Measurements from ENCODE around the gene C6orf52.
"Not testable (repeated sequence)": the region's sequence is repeated elsewhere in the genome, so short reads cannot be mapped to it uniquely, and the experiment has no call there.

C6orf52 gene

GRCh38 chr6:10694302-10695085, at the start of gene C6orf52, which contains the start of gene PAK1IP1:
Gene C6orf52 (minus strand): TSS chr6:10694616. CDS start chr6:10687550, 7,066 bp downstream.
Gene PAK1IP1 (plus strand): TSS chr6:10694972. CDS start chr6:10694986, 14 bp downstream.
- peak; percentile 91 to 92 for DNase-seq

GRCh38 chr6:10743515-10743914, 49.1 kb upstream of the C6orf52 start:
- no peak for DNase-seq

GRCh38 chr6:10742251-10742650, 47.8 kb upstream of the C6orf52 start:
- no peak for DNase-seq

- DNase-seq, result not testable (repeated sequence)
These were observed 47.2 kb upstream of the C6orf52 start for GRCh38 chr6:10741643-10742042.

- DNase-seq, result no peak
These were observed 45.6 kb upstream of the C6orf52 start for GRCh38 chr6:10740061-10740460.

GRCh38 chr6:10736731-10737130, 42.3 kb upstream of the C6orf52 start:
- no peak for DNase-seq

GRCh38 chr6:10733863-10734262, 39.4 kb upstream of the C6orf52 start:
- no peak for DNase-seq

GRCh38 chr6:10733151-10733715, 38.8 kb upstream of the C6orf52 start:
- DNase-seq, result no peak

GRCh38 chr6:10730254-10730653, 35.8 kb upstream of the C6orf52 start:
- DNase-seq, result no peak

- DNase-seq, result no peak
These were observed 31.3 kb upstream of the C6orf52 start for GRCh38 chr6:10725716-10726115.

GRCh38 chr6:10725044-10725443, 30.6 kb upstream of the C6orf52 start:
- no peak for DNase-seq

- DNase-seq, result no peak
These were observed 29.1 kb upstream of the C6orf52 start for GRCh38 chr6:10723567-10723881.

- DNase-seq, result peak; percentile 68 to 70
These were observed 28.6 kb upstream of the C6orf52 start, which contains the start of gene TMEM14C for GRCh38 chr6:10722820-10723566. Gene TMEM14C (plus strand): TSS chr6:10723070. CDS start chr6:10724614, 1,544 bp downstream.

GRCh38 chr6:10722570-10722819, 28.1 kb upstream of the C6orf52 start:
- no peak for DNase-seq

GRCh38 chr6:10721850-10722569, 27.6 kb upstream of the C6orf52 start:
- DNase-seq, result no peak

- DNase-seq, result peak; percentile 7 to 14
These were observed 26.8 kb upstream of the C6orf52 start for GRCh38 chr6:10720960-10721849.

GRCh38 chr6:10720265-10720959, 26.0 kb upstream of the C6orf52 start:
- peak; percentile 26 to 29 for DNase-seq

- no peak for DNase-seq
These were observed 25.5 kb upstream of the C6orf52 start for GRCh38 chr6:10719964-10720264.

GRCh38 chr6:10719296-10719963, 25.0 kb upstream of the C6orf52 start:
- DNase-seq, result peak in 1 of 2 experiments; percentile 11

- no peak for DNase-seq
These were observed 19.5 kb upstream of the C6orf52 start for GRCh38 chr6:10713962-10714361.

GRCh38 chr6:10696655-10697054, 2.2 kb upstream of the C6orf52 start:
- no peak for DNase-seq
